ENCODE results near the gene SOX5. TPM values are rescaled to one million over a fixed set of nuclear protein-coding genes. Genes with fewer than 3 reads are reported as not detected.
A peak's percentile ranks its signal among the peaks of the same experiment; 100 is the strongest.

SOX5 gene
- total and polyA plus RNA-seq, 2 of the 8 experiments (the other 6 are each of a cell fraction or from before 2014, with no cell fraction given) = 2.2 to 2.6 TPM

- TF ChIP-seq CEBPB (IDR thresholded peaks at IDR 0.05; ENCODE audit: low read depth, low read length) (peak; percentile 79), SP1 (IDR thresholded peaks at IDR 0.05; ENCODE audit: low read depth, low read length) (peak; percentile 31; the same call in 1 of the 2 replicates), PHF8 (conservative IDR thresholded peaks at IDR 0.05; ENCODE audit: low read depth, low read length) (no peak), USF2 (IDR thresholded peaks at IDR 0.05; ENCODE audit: low read length) (no peak), JUND (IDR thresholded peaks at IDR 0.05; ENCODE audit: low read length) (0 out of 2 replicates have a peak, but pooled peaks have one; percentile 64), CBX5 (IDR thresholded peaks at IDR 0.05; ENCODE audit: low read depth, low read length) (no peak), EGR1 (IDR thresholded peaks at IDR 0.05; ENCODE audit: borderline replicate concordance, low read depth, low read length) (no peak), BCL11A (IDR thresholded peaks at IDR 0.05; ENCODE audit: low read depth in 2 of 2, low read length in 2 of 2) (no peak), MAFK (IDR thresholded peaks at IDR 0.05; ENCODE audit: low read depth, low read length) (no peak), ZNF274 (IDR thresholded peaks at IDR 0.05; ENCODE audit: borderline replicate concordance, extremely low read depth, low read length) (no peak), HDAC2 (IDR thresholded peaks at IDR 0.05; ENCODE audit: borderline replicate concordance in 1 of 2, low read depth in 2 of 2, low read length in 2 of 2) (peak in 1 of 2 experiments; percentile 80; a peak in 1 of 4 replicates), RXRA (IDR thresholded peaks at IDR 0.05; ENCODE audit: insufficient read depth, low read depth, low read length) (no peak), NANOG (IDR thresholded peaks at IDR 0.05; ENCODE audit: insufficient read depth, low read depth, low read length, poor library complexity, severe bottlenecking) (peak; percentile 52), CHD2 (IDR thresholded peaks at IDR 0.05; ENCODE audit: low read length) (no peak)
These were observed 133.0 kb downstream of the SOX5 start (continued) for GRCh38 chr12:23816394-23816851.
